Activated naive CD4-positive, alpha-beta T cell treated with anti-CD3 and anti-CD28 coated beads, Interleukin-2, amount 10 ng/mL, durations not matched to agents 7 days and 5 days (primary cell): ENCODE measurements around the gene DCLK1.

Experiments used
- CTCF ChIA-PET: fragments of 350-600 bp; sonication (Branson Sonifier 250); formaldehyde crosslinking; loops from one replicate; lab custom pipeline; 2021; ENCODE audit warnings: antibody characterized with exemption; lab: Charles Lee
- DNase-seq: peaks from one replicate; pipeline ENCODE4 v3.0.0-alpha.2; 2020
- H3K27ac Mint-ChIP-seq: one replicate; pipeline ENCODE4 v1.8.0; 2021; ENCODE audit warnings: mild to moderate bottlenecking, moderate library complexity, mixed read lengths
- H3K27me3 Mint-ChIP-seq: one replicate; pipeline ENCODE4 v1.8.0; 2021; ENCODE audit warnings: mild to moderate bottlenecking, mixed read lengths
- H3K36me3 Mint-ChIP-seq: one replicate; pipeline ENCODE4 v1.8.0; 2021; ENCODE audit warnings: mixed read lengths
- H3K4me1 Mint-ChIP-seq: one replicate; pipeline ENCODE4 v1.8.0; 2021; ENCODE audit warnings: mixed read lengths
- H3K4me3 Mint-ChIP-seq: one replicate; pipeline ENCODE4 v1.8.0; 2021; ENCODE audit warnings: mild to moderate bottlenecking, moderate library complexity, mixed read lengths
- H3K9me3 Mint-ChIP-seq: one replicate; pipeline ENCODE4 v1.8.0; 2021; ENCODE audit warnings: mixed read lengths

Gene DCLK1

DNA sequence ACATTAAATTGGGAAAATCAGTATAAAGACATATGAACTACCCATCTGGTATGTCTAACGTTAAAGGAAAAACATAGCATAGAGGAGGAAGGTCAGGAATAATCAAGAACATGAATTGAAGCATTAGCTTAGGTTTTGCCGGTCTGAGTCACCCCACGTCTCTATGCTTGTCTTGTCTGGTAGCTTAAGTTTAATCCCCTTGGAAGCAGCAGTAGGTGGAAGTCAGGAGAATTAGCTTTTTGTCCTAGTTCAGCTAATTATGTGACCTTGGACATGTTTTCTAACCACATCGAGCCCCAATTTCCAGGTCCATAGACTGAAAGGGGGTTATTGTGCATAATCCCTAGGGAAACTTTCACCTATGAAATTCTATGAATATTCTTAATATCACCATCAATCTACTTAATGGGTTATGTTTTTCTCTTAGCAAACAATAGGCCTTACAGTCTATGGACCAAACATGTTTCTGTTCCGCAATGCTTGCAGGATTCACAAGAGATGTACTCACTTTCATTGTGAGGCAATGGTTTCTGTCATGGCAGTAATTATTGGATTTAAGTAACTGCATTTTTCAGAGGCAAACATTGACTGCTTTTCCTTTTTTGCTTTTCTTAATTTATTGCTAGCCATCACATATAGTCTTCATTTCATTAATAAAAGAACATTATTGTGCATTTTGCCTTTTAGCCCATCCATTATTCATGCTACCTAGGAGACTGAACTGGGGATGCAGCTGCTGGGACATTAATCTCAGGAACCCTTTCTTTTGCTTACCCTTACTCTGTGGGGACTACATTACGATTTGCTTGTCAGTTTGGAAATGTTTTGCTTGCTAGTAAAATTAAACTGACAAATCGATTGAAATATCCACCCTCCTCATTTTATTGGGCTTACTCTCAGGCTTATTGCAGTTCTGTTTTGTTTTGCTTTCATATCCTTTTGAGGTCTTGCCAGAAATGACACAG, 349.9 kb downstream of the DCLK1 start:
- H3K9me3 Mint-ChIP-seq = no peaks in the 10 kb centered on the region
- H3K27ac Mint-ChIP-seq = no peak overlapping the region
- no peaks in the 10 kb centered on the region for H3K36me3 Mint-ChIP-seq
- no peak overlapping the region for H3K4me3 Mint-ChIP-seq
- H3K27me3 Mint-ChIP-seq = no peaks in the 10 kb centered on the region
- DNase-seq = no peak
- H3K4me1 Mint-ChIP-seq = no peaks in the 10 kb centered on the region
- CTCF ChIA-PET = interaction anchor here (2.1 kb wide), 1 partner anchor 8 kb away, joined by 8 read pairs; no protein-coding TSS in a partner anchor

DNA sequence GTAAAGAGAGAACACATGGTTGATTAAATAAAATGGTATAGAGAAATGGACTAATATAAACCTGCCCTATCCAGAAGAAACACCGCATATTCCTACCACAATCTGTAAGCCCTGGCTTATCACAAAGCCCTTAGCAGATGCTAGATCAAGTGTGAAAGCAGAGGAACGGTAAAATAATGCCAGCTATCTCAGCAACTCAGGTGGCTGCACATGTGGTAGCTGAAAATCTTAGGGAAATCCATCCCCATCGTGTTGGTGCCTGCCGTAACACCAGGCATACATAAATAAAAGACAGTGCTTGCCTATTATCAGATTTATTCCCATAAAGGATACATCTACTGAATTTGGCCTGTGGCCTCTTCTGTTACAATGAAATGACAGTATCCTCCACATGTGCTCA, 350.6 kb downstream of the DCLK1 start:
- no peak overlapping the region for H3K4me3 Mint-ChIP-seq
- H3K36me3 Mint-ChIP-seq = no peaks in the 10 kb centered on the region
- no peak overlapping the region for H3K27ac Mint-ChIP-seq
- CTCF ChIA-PET = interaction anchor here (2.1 kb wide), 1 partner anchor 9 kb away, joined by 8 read pairs; no protein-coding TSS in a partner anchor
- no peaks in the 10 kb centered on the region for H3K4me1 Mint-ChIP-seq
- no peak for DNase-seq
- H3K9me3 Mint-ChIP-seq = no peaks in the 10 kb centered on the region
- no peaks in the 10 kb centered on the region for H3K27me3 Mint-ChIP-seq

DNA sequence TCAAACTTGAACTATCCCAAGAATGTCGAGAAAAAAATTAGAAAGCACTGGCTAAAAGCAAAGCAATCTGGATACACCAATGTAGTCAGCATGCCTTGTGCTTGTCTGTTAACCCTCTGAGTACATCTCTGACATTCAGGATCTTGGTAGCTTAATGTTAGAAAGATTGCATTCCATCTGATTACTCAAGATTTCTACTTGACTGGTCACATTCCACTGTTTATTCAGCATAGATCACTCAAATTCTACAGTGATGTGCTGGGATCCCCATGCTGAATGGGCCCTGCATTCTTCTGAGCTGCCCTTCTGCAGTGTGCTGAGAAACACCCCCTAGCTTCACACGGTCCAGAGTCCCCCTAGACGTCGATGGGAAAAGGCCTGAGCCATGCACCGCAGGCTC, 359.3 kb downstream of the DCLK1 start:
- no peaks in the 10 kb centered on the region for H3K36me3 Mint-ChIP-seq

DNA sequence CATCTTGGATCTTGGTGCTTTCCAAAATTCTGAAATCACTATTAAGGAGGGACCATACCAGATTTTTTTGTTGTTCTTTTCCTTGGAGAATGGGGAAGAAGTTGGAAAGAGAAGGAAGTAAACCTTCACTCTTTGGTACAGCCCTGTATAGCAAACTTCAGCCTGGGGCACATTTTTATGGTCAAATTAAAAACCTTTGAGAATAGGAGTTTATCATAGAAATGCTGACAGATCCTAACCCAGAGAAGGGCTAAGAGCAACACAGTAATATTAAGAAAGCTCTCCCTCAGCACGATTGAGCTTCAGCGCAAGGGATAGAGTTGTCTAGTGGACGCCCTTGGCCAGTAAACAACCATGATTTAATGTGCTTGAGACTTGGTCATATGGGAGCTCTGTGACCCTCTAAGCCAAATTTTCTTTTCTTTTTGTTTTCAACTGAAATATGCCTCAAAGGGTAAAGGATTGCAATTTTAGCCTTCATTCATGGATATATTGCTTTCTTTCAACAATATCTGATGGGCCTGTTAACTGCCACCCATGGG, 360.4 kb downstream of the DCLK1 start:
- CTCF ChIA-PET = no interaction called here
- Mint-ChIP-seq H3K27ac (no peak overlapping the region), H3K4me3 (no peak overlapping the region), H3K27me3 (no peaks in the 10 kb centered on the region), H3K9me3 (no peaks in the 10 kb centered on the region), H3K4me1 (no peaks in the 10 kb centered on the region), H3K36me3 (no peaks in the 10 kb centered on the region)
- no peak for DNase-seq

More for the DNA sequence above, 359.3 kb downstream of the DCLK1 start:
- no peaks in the 10 kb centered on the region for H3K27me3 Mint-ChIP-seq
- H3K4me1 Mint-ChIP-seq = no peaks in the 10 kb centered on the region
- CTCF ChIA-PET = no interaction called here
- no peak for DNase-seq
- no peak overlapping the region for H3K27ac Mint-ChIP-seq
- no peaks in the 10 kb centered on the region for H3K9me3 Mint-ChIP-seq
- H3K4me3 Mint-ChIP-seq = no peak overlapping the region

DNA sequence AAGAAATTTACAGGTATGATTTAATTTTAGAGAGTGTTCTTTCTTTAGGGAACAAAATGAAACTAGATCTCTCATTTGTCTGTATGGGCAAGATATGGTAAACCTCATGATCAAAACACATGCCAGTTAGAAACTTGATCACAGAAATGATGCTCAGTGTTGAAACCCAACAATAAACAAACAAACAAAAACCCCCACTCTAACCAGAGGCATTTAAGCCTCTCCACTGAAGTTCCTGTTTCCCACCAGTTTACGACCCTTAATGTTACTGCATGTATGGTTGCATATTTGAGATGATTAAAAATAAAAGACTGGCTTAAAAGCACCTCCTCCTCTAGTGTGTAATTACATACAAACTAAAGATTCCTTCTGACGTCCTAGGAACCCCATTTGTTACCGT, 361.4 kb downstream of the DCLK1 start:
- Mint-ChIP-seq H3K4me3 (no peak overlapping the region), H3K4me1 (no peaks in the 10 kb centered on the region), H3K36me3 (no peaks in the 10 kb centered on the region), H3K9me3 (no peaks in the 10 kb centered on the region), H3K27ac (no peak overlapping the region), H3K27me3 (no peaks in the 10 kb centered on the region)
- DNase-seq = no peak
- CTCF ChIA-PET = no interaction called here

DNA sequence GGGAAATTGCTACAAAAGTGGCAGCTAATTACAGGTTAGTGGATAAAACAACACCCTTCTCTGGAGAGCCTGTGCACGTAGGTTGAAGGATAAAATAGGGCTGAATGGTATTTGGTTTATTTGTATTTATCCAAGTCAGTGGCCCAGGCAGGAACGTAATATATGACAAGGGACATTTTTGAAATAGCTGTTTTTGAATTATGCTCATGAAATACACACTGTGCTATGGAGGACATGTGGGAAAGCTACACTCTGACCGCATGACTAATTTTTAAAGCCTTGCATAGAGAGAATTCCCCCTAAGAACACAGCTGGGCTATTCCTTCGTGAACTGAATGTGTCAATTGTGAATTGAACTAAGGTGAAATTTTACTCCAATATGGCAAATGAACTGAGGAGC, 362.6 kb downstream of the DCLK1 start:
- H3K4me1 Mint-ChIP-seq = no peaks in the 10 kb centered on the region
- CTCF ChIA-PET = no interaction called here
- no peaks in the 10 kb centered on the region for H3K9me3 Mint-ChIP-seq
- no peak overlapping the region for H3K27ac Mint-ChIP-seq
- DNase-seq = no peak
- H3K27me3 Mint-ChIP-seq = no peaks in the 10 kb centered on the region
- H3K4me3 Mint-ChIP-seq = no peak overlapping the region
- no peaks in the 10 kb centered on the region for H3K36me3 Mint-ChIP-seq

DNA sequence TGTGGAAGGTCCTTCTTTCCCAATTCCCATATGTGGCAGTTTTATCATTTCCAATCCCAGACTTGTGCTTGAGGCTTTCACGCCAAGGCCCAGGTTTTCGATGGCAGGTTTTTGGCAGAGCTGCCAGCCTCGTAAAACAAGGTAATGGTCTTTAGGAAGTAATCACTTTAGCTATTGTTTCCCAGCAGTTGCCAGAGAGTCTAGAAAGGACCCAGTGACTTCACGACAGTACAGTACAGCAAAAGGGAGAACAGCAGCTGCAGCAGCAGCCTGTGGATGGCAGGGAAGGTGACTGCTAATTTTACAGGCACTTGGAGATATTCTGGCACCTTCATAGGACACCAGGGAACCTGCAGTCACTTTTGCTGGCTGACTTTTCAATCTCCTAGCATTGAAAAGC, 363.1 kb downstream of the DCLK1 start:
- Mint-ChIP-seq H3K27ac (no peak overlapping the region), H3K4me1 (no peaks in the 10 kb centered on the region)

DNA sequence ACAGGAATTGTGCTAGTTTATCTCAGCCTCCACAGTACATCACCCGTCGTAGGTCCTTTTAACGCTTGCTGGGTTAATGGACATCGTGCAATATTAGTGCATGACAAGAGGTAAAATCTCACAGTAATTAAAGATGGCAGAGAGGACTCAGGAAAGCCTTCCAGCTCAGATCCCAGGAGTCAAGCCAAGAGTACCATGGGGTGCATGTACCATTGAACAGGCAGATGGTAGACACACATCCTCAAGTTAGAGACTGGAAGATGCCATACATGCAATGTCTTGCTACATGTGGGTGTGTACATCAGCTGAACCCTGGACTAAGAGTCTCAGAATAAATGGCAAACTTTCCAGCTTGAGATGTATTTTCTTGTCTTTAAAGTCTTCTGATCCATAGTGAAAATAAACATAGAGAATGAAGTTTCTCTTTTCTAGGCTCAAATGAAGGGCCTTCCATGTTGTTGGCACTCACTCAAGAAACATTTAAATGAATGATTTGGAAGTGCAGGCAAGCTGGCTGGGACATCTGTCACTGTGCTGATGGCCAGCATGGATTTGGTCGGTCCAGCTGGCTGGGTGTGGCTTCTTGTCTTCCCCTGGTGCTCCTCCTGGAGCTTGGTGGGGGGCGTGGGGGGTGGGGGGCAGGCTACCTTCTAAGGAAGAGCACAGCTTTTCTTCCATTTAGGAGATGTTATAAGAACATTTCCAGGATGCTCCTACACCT, 363.8 kb downstream of the DCLK1 start:
- no peak overlapping the region for H3K4me3 Mint-ChIP-seq
- no peaks in the 10 kb centered on the region for H3K27me3 Mint-ChIP-seq
- H3K36me3 Mint-ChIP-seq = no peaks in the 10 kb centered on the region
- CTCF ChIA-PET = no interaction called here
- H3K9me3 Mint-ChIP-seq = no peaks in the 10 kb centered on the region
- DNase-seq = no peak
- no peak overlapping the region for H3K27ac Mint-ChIP-seq
- H3K4me1 Mint-ChIP-seq = no peaks in the 10 kb centered on the region

More for the DNA sequence above, 363.1 kb downstream of the DCLK1 start:
- Mint-ChIP-seq H3K9me3 (no peaks in the 10 kb centered on the region), H3K4me3 (no peak overlapping the region), H3K36me3 (no peaks in the 10 kb centered on the region), H3K27me3 (no peaks in the 10 kb centered on the region)
- no peak for DNase-seq
- CTCF ChIA-PET = no interaction called here

DNA sequence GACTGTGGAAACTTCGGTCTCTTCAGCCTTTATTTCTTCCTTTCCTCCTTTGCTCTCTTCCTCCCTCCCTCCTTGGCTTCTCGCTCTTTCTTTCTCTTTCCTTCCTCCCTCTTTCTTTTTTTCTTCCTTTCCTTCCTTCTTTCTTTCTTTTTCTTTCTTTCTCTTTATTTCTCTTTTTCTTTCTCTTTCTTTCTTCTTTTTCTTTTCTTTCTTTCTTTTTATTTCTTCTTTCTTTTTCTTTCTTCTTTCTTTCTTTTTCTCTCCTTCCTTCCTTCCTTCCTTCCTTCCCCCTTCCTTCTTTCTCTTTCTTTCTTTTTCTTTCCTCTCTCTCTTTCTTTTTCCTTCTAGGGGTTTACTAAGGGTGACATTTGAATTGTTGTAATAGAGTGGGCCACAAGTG, 364.5 kb downstream of the DCLK1 start:
- Mint-ChIP-seq H3K27me3 (no peaks in the 10 kb centered on the region), H3K4me1 (no peaks in the 10 kb centered on the region), H3K4me3 (no peak overlapping the region), H3K36me3 (no peaks in the 10 kb centered on the region), H3K9me3 (no peaks in the 10 kb centered on the region), H3K27ac (no peak overlapping the region)
- DNase-seq = no peak
- CTCF ChIA-PET = no interaction called here

DNA sequence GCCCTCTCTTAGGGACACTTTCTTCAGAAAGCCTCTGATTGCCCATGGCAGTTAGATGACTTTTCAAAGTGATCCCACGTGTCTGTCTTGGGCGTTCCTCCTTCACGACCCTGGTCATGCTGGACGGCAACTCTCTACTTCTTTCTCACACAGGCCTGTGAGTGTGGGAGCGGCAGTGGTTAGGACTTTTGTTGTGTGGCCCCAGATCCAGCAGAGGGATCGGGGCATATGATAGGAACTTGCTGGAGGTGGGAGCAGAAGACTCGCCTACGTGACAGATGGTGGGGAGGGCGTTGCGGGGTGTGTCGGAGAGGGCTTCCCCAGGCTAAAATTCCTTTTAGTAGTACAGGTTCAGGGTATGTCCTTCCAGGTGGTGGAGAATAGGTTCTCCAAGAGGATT, 365.2 kb downstream of the DCLK1 start:
- no peaks in the 10 kb centered on the region for H3K36me3 Mint-ChIP-seq
- no peaks in the 10 kb centered on the region for H3K9me3 Mint-ChIP-seq
- no peaks in the 10 kb centered on the region for H3K27me3 Mint-ChIP-seq
- no peak overlapping the region for H3K27ac Mint-ChIP-seq
- no peak overlapping the region for H3K4me3 Mint-ChIP-seq
- H3K4me1 Mint-ChIP-seq = no peaks in the 10 kb centered on the region
- CTCF ChIA-PET = no interaction called here
- DNase-seq = no peak

DNA sequence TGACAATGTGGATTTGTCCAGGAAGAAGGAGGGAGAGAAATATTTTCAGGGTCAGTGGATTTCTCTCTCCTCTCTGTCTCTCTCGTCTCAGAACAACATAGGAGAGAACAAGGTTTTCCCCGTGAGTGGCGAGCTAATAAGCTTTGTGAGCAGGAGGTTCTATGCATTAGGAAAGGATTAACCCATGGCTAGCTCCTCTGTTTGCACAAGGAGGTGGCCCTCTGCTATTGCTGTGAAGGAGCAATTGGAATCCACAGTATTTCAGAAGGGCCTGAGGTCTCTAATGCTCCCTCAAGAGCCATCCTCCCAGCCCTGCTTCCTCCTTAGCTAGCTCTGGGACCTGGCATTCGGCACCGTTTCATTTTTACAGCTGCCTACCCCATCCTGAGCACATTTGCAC, 365.8 kb downstream of the DCLK1 start:
- no peaks in the 10 kb centered on the region for H3K27me3 Mint-ChIP-seq
- H3K27ac Mint-ChIP-seq = no peak overlapping the region
- CTCF ChIA-PET = interaction anchor here (0.6 kb wide), 1 partner anchor 121 kb away, joined by 3 read pairs; no protein-coding TSS in a partner anchor
- H3K4me3 Mint-ChIP-seq = no peak overlapping the region
- no peaks in the 10 kb centered on the region for H3K4me1 Mint-ChIP-seq
- no peaks in the 10 kb centered on the region for H3K9me3 Mint-ChIP-seq
- DNase-seq = no peak
- H3K36me3 Mint-ChIP-seq = no peaks in the 10 kb centered on the region

DNA sequence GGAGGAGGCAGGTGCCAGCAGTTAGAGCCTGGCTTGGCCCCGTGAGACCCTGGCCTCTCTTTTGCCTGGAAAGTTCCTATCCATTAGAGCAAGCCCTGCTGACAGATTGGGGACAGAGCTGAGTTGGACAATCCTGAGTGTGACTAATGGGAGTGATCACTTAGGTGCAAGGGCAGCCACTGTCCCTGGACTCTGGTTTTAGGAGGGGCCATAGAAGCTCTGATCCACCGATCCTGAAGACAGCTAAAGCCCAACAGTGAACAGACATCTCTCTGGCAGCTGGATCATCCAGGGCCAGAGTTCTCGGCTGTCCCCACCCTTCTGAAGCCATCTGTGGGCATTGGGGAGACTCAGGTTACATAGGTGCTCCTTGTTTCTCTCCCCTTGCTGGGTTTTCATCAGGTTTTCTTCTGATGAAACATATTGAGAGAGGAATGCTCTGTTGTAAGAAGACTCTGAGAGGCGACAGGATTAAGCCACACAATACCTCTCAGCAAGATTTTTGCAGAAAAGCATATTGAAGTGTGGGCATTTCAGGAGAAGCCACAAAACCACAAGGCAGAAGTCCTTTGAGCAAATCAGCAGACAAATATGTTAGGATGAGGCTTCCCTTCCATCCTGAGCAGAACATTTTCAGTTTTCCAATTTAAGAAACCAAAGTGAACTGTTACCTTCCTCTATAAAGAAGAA, 366.7 kb downstream of the DCLK1 start:
- CTCF ChIA-PET = interaction anchor here (0.6 kb wide), 1 partner anchor 120 kb away, joined by 3 read pairs; no protein-coding TSS in a partner anchor
- no peak for DNase-seq
- Mint-ChIP-seq H3K4me3 (no peak overlapping the region), H3K27ac (no peak overlapping the region), H3K9me3 (peaks cover 5% of the 10 kb centered on the region), H3K36me3 (no peaks in the 10 kb centered on the region), H3K4me1 (no peaks in the 10 kb centered on the region), H3K27me3 (no peaks in the 10 kb centered on the region)

DNA sequence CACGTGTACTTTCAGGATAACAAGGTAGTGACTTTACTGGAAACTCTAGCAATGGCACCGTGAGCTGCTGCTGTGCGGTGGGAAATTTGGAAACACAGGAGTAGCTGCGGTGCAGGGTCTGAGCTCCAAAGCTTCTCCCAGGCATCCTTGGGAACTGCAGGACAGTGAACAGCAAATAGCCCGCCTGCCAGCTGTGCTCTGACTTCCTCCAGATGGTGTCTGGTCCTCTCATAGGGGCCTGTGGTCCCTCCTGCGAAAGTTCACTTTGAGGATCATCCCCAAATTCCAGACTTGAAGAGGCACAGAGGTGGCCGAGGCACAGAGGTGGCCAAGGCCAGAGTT, 367.4 kb downstream of the DCLK1 start:
- CTCF ChIA-PET = no interaction called here
- no peaks in the 10 kb centered on the region for H3K36me3 Mint-ChIP-seq
- H3K4me3 Mint-ChIP-seq = no peak overlapping the region
- no peaks in the 10 kb centered on the region for H3K27me3 Mint-ChIP-seq
- no peak for DNase-seq
- no peak overlapping the region for H3K27ac Mint-ChIP-seq
- H3K4me1 Mint-ChIP-seq = no peaks in the 10 kb centered on the region
- H3K9me3 Mint-ChIP-seq = peaks cover 7% of the 10 kb centered on the region
